Cardiac fibroblast (primary cell): ENCODE data around the gene HNRNPUL2.
"Not testable (repeated sequence)": the region's sequence is repeated elsewhere in the genome, so short reads cannot be mapped to it uniquely, and the experiment has no call there.

Experiments
- DNase-seq, 2 donors: peaks; one replicate each; pipeline versions ENCODE4 v3.0.0 to v3.0.0-alpha.2; 2010; ENCODE audit warnings: low read depth in 2 of 2
- H3K4me3 ChIP-seq, 2 donors: replicated peaks in 1 of 2; 1 replicate in 1 of 2; 2 replicates in 1 of 2; pipeline ENCODE4 v1.5.1; 2011; ENCODE audit warnings: low read depth in 2 of 2, low read length in 2 of 2, mild to moderate bottlenecking in 2 of 2, moderate library complexity in 1 of 2
- CTCF ChIP-seq: IDR thresholded peaks from one replicate; pipeline ENCODE4 v1.5.1; 2011; ENCODE audit warnings: low read depth, mild to moderate bottlenecking, low read length, inconsistent platforms

Gene HNRNPUL2

DNA sequence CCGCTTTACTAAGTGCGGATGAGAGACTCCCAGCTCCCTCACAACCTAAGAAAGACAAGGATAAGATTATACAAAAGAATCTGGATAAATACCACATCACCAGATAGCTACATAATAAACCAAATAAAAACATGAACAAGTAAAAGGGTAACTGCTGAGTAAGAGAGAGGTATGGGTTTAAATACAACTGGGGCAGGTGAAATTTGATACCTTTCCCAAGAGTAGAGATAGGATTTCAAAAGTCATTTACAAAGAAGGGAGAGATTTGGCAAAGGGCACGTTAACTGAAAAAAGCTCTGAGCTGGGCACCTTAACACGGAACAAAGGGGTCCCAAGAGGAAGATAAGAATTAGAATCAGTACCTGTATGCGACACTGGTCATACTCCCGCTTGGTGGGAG lies 50.1 kb downstream of the HNRNPUL2 start:
- no peak overlapping the region for H3K4me3 ChIP-seq
- no peak for TF ChIP-seq CTCF
- DNase-seq = no peak

DNA sequence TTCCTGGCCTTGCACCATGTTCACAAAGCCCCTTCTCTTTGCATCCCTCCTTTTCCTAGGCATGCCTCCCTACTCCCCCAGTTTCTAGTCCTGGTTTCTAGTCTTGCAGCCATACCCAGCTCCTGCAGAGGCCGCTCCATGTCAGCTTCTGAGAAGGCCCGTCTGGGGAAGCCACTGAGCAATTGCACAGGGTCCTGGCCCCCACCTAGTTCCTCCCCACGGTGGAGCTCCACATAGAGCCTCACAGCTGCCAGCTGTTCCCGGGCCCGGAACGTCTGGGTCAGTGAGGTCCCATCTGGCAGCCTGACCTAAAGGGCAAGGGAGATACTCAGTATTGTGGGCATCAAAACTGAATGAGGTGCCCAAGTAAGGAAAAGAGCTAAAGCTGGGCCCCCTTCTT lies 50.6 kb downstream of the HNRNPUL2 start:
- H3K4me3 ChIP-seq = no peak overlapping the region
- DNase-seq = no peak
- no peak for TF ChIP-seq CTCF

DNA sequence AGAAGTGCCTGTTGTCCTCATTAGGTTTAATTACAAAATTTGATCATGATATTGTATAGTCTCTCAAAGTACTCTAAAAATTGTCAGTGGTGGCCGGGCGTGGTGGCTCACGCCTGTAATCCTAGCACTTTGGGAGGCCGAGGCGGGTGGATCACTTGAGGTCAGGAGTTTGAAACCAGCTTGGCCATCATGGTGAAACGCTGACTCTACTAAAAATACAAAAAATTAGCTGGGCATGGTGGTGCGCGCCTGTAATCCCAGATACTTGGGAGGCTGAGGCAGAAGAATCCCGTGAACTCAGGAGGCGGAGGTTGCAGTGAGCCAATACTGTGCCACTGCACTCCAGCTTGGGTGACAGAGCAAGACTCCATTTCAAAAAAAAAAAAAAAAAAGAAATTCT lies 51.8 kb downstream of the HNRNPUL2 start:
- DNase-seq, H3K4me3 ChIP-seq: not testable (repeated sequence)

DNA sequence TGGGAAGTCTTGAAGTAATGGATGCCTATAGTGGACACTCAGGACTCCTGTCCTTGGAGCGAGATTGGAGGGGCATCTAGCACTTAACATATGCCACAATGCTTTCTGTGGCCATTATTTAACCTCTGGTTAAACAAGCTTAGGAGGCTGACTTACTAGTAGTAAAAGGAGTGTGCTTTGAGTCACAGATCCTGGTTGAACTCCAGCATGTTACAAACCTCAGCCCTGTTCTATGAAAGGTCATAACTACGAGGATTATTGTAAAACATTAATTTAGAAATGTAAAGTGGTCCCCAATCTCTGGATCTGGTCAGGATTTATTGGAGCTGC lies 54.1 kb downstream of the HNRNPUL2 start:
- TF ChIP-seq CTCF = no peak
- no peak overlapping the region for H3K4me3 ChIP-seq
- peak in 1 of 2 donors; percentile 11 for DNase-seq

DNA sequence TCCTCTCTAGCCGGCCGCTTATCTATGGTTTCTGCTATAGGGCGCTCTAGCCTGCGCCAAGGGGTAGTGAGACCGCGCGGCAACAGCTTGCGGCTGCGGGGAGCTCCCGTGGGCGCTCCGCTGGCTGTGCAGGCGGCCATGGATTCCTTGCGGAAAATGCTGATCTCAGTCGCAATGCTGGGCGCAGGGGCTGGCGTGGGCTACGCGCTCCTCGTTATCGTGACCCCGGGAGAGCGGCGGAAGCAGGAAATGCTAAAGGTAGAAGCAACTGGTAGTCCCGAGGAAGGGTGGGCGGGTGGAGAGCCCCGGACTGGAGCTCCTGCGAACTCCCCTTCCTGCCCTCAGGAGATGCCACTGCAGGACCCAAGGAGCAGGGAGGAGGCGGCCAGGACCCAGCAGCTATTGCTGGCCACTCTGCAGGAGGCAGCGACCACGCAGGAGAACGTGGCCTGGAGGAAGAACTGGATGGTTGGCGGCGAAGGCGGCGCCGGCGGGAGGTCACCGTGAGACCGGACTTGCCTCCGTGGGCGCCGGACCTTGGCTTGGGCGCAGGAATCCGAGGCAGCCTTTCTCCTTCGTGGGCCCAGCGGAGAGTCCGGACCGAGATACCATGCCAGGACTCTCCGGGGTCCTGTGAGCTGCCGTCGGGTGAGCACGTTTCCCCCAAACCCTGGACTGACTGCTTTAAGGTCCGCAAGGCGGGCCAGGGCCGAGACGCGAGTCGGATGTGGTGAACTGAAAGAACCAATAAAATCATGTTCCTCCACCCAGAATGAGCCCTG lies 55.5 kb downstream of the HNRNPUL2 start, which contains the start of the genes LBHD1 and UQCC3:
Gene LBHD1 (minus strand): TSS at position 660 of the 782 bp plus-strand sequence. CDS start 2,236 bp downstream, outside the sequence.
Gene UQCC3 (plus strand): TSS at position 66 of the 782 bp plus-strand sequence. CDS start 73 bp downstream, at position 139.
- TF ChIP-seq CTCF = no peak
- peak; percentile 91 for DNase-seq

GRCh38 chr11:62671236-62671607 lies 56.0 kb downstream of the HNRNPUL2 start:
- H3K4me3 ChIP-seq = peak overlapping the region; percentile 76 to 83
- no peak for DNase-seq
- TF ChIP-seq CTCF = no peak

More for the DNA sequence above, 55.5 kb downstream of the HNRNPUL2 start, which contains the start of the genes LBHD1 and UQCC3:
- peak within 1 kb of the TSS; percentile 76 to 83 for H3K4me3 ChIP-seq

DNA sequence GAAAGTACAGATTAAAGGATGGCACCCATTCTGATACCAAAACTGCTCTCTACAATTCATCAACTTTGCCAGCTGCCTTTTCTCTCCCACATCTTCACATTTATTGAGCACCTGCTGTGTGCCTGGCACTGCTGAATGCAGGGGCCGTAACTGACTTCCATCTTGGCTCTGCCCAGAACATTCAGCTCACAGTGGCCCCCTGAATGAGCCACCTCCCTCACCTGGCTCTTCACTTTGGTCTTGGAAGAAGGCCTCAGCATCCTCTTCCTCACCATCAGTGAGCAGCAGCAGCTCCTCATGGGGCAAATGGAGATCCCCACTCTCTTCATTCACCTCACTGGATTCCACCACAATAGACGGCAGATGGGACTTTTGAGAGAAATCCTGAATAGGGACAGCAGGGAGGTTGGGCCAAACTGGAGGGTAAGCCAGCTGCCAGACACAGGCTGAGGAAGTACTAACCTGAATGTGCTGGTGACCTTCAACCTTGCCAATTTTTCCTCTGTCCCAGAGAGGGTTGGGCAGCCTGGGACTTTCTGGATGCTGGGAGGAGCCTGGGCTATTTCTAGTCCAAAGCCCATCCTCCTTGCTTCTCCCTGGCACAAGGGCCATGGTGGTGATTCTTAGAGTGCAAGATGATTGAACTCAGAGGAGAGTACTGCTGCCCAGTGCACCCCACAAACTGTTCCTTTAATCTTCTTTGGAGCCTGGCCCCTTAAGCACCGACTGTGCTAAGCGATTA lies 57.7 kb downstream of the HNRNPUL2 start:
- H3K4me3 ChIP-seq = no peak overlapping the region
- DNase-seq = no peak
- no peak for TF ChIP-seq CTCF
